GM12878 (cell line): ENCODE data around the gene CARS2. TPM values are rescaled to one million over a fixed set of nuclear protein-coding genes. Genes with fewer than 3 reads are reported as not detected.

Experiments
- BCL11A ChIP-seq: IDR thresholded peaks from 2 replicates; pipeline ENCODE4 v1.6.1; 2011; ENCODE audit warnings: low read depth, low read length
- BMI1 ChIP-seq: fragments of 450-650 bp; IDR thresholded peaks from 2 replicates; pipeline ENCODE4 v1.6.1; 2016; ENCODE audit warnings: mild to moderate bottlenecking, moderate library complexity, borderline replicate concordance
- CBX3 ChIP-seq: fragments of 200-600 bp; sonication (generic); IDR thresholded peaks from 2 replicates; pipeline ENCODE4 v1.6.1; 2016; ENCODE audit warnings: low read depth, borderline replicate concordance
- ESRRA ChIP-seq: IDR thresholded peaks from 2 replicates; pipeline ENCODE4 v1.6.1; 2012; ENCODE audit warnings: mild to moderate bottlenecking, low read length, improper control_type of control experiment
- FOXK2 ChIP-seq: fragments of 450-650 bp; IDR thresholded peaks from 2 replicates; pipeline ENCODE4 v1.6.1; 2017; ENCODE audit warnings: mild to moderate bottlenecking, moderate library complexity
- HDGF ChIP-seq: fragments of 450-650 bp; IDR thresholded peaks from 2 replicates; pipeline ENCODE4 v1.6.1; 2016; ENCODE audit warnings: antibody characterized with exemption
- HSF1 ChIP-seq: fragments of 150-350 bp; IDR thresholded peaks from 2 replicates; pipeline ENCODE4 v1.6.1; 2014; ENCODE audit warnings: mild to moderate bottlenecking, low read depth, low read length
- IRF4 ChIP-seq: IDR thresholded peaks from 2 replicates; pipeline ENCODE4 v1.6.1; 2011; ENCODE audit warnings: low read depth, low read length
- MEF2A ChIP-seq: IDR thresholded peaks from 2 replicates; pipeline ENCODE4 v1.6.1; 2011; ENCODE audit warnings: low read depth, mild to moderate bottlenecking, low read length, moderate library complexity; ENCODE audit not compliant: insufficient read depth
- MYB ChIP-seq: fragments of 150-350 bp; IDR thresholded peaks from 2 replicates; pipeline ENCODE4 v1.6.1; 2014; ENCODE audit warnings: mild to moderate bottlenecking, low read depth, low read length, borderline replicate concordance
- NFXL1 ChIP-seq: fragments of 450-650 bp; IDR thresholded peaks from 2 replicates; pipeline ENCODE4 v1.6.1; 2017; ENCODE audit warnings: antibody characterized with exemption, mild to moderate bottlenecking, borderline replicate concordance
- NKRF ChIP-seq: fragments of 450-650 bp; conservative IDR thresholded peaks from 2 replicates; pipeline ENCODE4 v1.6.1; 2017; ENCODE audit warnings: mild to moderate bottlenecking, moderate library complexity
- NR2F1 ChIP-seq: fragments of 450-650 bp; conservative IDR thresholded peaks from 2 replicates; pipeline ENCODE4 v1.6.1; 2017; ENCODE audit warnings: mild to moderate bottlenecking
- PAX5 ChIP-seq: IDR thresholded peaks from 2 replicates; pipeline ENCODE4 v1.6.1; 2011; ENCODE audit warnings: low read depth, low read length, borderline replicate concordance
- RCOR1 ChIP-seq: conservative IDR thresholded peaks from 2 replicates; pipeline ENCODE4 v1.6.1; 2012; ENCODE audit warnings: low read depth, low read length, improper control_type of control experiment
- SREBF1 ChIP-seq: IDR thresholded peaks from 2 replicates; pipeline ENCODE4 v1.6.1; 2012; ENCODE audit warnings: mild to moderate bottlenecking, low read length
- YY1 ChIP-seq: IDR thresholded peaks from 2 replicates; pipeline ENCODE4 v1.6.1; 2011; ENCODE audit warnings: low read depth, mild to moderate bottlenecking, low read length
- ZNF217 ChIP-seq: fragments of 450-650 bp; IDR thresholded peaks from 2 replicates; pipeline ENCODE4 v1.6.1; 2017; ENCODE audit warnings: antibody characterized with exemption, mild to moderate bottlenecking
- polyA plus RNA-seq, 11 experiments: library from polyadenylated mRNA; depleted of rRNA in 4 of 11; unstranded in 6 of 11; stranded (reverse) in 5 of 11; fragments of >200 nt; fragmentation: Nextera tagmentation in 4 of 11; fragmentation: Illumina TruSeq in 1 of 11; extraction: Ambion mirVana in 4 of 11; extraction: Trizol in 1 of 11; gene quantifications; 1 replicate in 1 of 11; 2 replicates in 10 of 11; pipeline versions ENCODE4 v1.2.1 to v1.2.3, GENCODE V29; 2011 to 2016; ENCODE audit warnings: inconsistent platforms in 2 of 11, missing spikeins in 2 of 11, low read depth in 1 of 11
- total RNA-seq, 4 experiments: library from RNA; depleted of rRNA in 3 of 4; stranded (reverse); fragments of >200 nt in 3 of 4; fragmentation: Illumina TruSeq in 1 of 4; extraction: Trizol in 1 of 4; gene quantifications; 2 replicates each; pipeline versions ENCODE4 v1.2.1 to v1.2.3, GENCODE V29; 2013 to 2021
- TF ChIP-seq, protein P1 (sequence below): fragments of 450-650 bp; IDR thresholded peaks from 2 replicates; pipeline ENCODE4 v1.6.1; 2018; ENCODE audit warnings: mild to moderate bottlenecking, low read depth, moderate library complexity; ENCODE audit not compliant: partially characterized antibody
- TF ChIP-seq, protein P2 (sequence below): IDR thresholded peaks from 2 replicates; pipeline ENCODE4 v1.6.1; 2012; ENCODE audit warnings: improper control_type of control experiment, low read depth, low read length; ENCODE audit not compliant: insufficient replicate concordance

The CARS2 gene
- total and polyA plus RNA-seq, 10 of the 15 experiments (the other 5 are each of a cell fraction or from before 2014, with no cell fraction given), result 4.2 to 101 (median 61.5) TPM

DNA sequence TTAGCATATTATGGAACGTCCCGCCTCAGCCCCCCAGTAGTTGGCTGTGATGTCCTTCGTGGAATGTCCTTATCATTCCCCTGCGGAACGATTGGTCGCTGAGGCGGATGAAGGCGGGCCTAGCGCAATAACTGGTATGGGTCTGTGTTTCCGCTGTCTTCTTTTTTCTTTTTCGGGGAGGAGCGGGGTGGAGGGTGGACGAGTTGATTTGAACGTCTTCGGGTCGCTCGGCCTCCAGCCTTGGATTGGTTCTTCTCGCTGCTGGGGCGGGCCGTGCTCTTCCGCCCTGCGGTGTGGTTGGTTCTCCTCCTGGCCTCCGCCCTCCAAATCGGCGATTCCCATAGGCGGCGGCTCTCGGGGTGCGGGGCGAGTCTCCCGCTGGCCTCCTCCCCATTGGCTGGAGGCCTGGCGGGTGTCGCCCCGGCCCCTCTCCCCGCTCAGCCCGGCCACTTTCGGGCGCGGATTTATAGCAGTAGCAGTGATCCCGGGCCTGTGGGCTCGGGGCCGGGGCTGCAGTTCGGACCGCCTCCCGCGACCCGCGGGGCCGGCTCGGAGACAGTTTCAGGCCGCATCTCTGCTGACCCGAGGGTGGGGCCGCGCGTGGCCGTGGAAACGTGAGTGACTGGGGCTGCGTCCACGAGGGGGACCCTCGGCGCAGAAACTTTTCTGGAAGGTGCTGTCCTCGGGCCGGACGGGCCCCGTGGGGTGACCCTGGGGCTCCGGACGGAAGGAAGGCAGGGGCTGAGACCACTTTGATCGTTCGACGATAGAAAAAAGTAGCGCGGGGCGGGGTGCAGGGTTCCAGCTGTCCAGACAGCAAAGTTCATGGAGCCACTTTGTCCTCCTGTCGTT is 9.7 kb upstream of the CARS2 start (continued):
- TF ChIP-seq NKRF (peak; percentile 95), NR2F1 (no peak; the same call in 1 of the 2 replicates), ZNF217 (no peak), ESRRA (no peak), BCL11A (no peak), FOXK2 (no peak), SREBF1 (no peak), CBX3 (no peak), PAX5 (no peak), IRF4 (no peak), RCOR1 (no peak), BMI1 (no peak), YY1 (no peak), NFXL1 (no peak), HDGF (peak; percentile 92), MEF2A (no peak), MYB (no peak), HSF1 (no peak)
- TF ChIP-seq, protein P1, sequence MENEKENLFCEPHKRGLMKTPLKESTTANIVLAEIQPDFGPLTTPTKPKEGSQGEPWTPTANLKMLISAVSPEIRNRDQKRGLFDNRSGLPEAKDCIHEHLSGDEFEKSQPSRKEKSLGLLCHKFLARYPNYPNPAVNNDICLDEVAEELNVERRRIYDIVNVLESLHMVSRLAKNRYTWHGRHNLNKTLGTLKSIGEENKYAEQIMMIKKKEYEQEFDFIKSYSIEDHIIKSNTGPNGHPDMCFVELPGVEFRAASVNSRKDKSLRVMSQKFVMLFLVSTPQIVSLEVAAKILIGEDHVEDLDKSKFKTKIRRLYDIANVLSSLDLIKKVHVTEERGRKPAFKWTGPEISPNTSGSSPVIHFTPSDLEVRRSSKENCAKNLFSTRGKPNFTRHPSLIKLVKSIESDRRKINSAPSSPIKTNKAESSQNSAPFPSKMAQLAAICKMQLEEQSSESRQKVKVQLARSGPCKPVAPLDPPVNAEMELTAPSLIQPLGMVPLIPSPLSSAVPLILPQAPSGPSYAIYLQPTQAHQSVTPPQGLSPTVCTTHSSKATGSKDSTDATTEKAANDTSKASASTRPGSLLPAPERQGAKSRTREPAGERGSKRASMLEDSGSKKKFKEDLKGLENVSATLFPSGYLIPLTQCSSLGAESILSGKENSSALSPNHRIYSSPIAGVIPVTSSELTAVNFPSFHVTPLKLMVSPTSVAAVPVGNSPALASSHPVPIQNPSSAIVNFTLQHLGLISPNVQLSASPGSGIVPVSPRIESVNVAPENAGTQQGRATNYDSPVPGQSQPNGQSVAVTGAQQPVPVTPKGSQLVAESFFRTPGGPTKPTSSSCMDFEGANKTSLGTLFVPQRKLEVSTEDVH, result no peak
- TF ChIP-seq, protein P2, sequence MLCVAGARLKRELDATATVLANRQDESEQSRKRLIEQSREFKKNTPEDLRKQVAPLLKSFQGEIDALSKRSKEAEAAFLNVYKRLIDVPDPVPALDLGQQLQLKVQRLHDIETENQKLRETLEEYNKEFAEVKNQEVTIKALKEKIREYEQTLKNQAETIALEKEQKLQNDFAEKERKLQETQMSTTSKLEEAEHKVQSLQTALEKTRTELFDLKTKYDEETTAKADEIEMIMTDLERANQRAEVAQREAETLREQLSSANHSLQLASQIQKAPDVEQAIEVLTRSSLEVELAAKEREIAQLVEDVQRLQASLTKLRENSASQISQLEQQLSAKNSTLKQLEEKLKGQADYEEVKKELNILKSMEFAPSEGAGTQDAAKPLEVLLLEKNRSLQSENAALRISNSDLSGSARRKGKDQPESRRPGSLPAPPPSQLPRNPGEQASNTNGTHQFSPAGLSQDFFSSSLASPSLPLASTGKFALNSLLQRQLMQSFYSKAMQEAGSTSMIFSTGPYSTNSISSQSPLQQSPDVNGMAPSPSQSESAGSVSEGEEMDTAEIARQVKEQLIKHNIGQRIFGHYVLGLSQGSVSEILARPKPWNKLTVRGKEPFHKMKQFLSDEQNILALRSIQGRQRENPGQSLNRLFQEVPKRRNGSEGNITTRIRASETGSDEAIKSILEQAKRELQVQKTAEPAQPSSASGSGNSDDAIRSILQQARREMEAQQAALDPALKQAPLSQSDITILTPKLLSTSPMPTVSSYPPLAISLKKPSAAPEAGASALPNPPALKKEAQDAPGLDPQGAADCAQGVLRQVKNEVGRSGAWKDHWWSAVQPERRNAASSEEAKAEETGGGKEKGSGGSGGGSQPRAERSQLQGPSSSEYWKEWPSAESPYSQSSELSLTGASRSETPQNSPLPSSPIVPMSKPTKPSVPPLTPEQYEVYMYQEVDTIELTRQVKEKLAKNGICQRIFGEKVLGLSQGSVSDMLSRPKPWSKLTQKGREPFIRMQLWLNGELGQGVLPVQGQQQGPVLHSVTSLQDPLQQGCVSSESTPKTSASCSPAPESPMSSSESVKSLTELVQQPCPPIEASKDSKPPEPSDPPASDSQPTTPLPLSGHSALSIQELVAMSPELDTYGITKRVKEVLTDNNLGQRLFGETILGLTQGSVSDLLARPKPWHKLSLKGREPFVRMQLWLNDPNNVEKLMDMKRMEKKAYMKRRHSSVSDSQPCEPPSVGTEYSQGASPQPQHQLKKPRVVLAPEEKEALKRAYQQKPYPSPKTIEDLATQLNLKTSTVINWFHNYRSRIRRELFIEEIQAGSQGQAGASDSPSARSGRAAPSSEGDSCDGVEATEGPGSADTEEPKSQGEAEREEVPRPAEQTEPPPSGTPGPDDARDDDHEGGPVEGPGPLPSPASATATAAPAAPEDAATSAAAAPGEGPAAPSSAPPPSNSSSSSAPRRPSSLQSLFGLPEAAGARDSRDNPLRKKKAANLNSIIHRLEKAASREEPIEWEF, result no peak
